Measurements from ENCODE around the gene NVL. TPM values are rescaled to one million over a fixed set of nuclear protein-coding genes. Genes with fewer than 3 reads are reported as not detected.
A peak's percentile ranks its signal among the peaks of the same experiment; 100 is the strongest.

Gene NVL
- total RNA-seq, 1 experiment from 2014 or later = 33.4 TPM

DNA sequence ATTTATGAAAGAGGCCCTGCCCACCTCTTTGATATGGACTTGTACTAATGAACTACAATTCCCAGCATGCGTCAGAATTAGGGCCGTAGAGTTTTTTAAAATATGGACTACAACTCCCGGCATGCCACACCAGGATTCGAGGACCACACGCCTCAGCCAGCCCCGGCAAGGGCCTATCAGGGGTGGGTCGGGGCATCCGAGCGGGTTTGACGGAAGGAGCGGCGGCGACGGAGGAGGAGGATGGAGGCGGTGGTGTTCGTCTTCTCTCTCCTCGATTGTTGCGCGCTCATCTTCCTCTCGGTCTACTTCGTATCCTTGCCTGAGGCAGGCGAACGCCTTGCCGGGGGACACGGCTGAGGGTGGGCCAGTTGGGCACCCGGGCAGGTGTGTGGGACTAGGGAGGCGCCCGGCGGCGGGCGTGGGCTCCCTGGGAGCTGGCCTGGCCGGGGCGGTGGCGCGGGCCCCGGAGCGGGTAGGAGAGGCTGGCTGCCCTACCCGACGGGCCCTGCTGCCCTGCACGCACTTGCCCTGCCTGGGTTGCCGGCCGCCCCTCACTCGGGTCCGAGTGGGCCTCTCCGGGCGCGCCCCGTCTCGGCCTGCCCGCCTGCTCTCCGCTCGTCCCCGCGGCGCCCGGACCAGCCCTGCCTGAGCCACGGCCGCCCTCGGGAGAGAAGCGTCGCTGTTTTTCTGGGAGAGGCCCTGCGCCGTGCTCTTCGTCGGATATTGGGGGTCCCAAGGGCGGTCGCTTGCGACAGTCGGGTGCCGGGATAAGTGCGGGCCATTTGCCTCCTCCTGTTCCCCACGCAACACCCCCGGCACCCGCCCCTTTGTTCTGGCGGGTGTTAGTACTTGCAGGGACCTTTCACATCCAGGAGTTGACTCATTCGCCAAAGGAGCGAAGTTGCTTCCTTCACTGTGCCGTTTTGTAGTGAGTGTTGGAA, 27.0 kb upstream of the NVL start, which contains the start of gene CNIH4 (continued):
- TF ChIP-seq JAZF1 (CRISPR knock-in tag; IDR thresholded peaks at IDR 0.05) = no peak
- TF ChIP-seq OVOL2 (CRISPR knock-in tag; IDR thresholded peaks at IDR 0.05; ENCODE audit: borderline replicate concordance) = no peak
- no peak for TF ChIP-seq SMAD4 (CRISPR knock-in tag; IDR thresholded peaks at IDR 0.05)
- peak; percentile 65 for TF ChIP-seq SP1 (CRISPR knock-in tag; conservative IDR thresholded peaks at IDR 0.05)
- TF ChIP-seq NR3C1 (CRISPR knock-in tag; conservative IDR thresholded peaks at IDR 0.05; ENCODE audit: low read depth) = no peak
- TF ChIP-seq FOXK1 (CRISPR knock-in tag; IDR thresholded peaks at IDR 0.05) = peak; percentile 59; the same call in 1 of the 2 replicates
- no peak for TF ChIP-seq STAT6 (CRISPR knock-in tag; conservative IDR thresholded peaks at IDR 0.05; ENCODE audit: low read depth)
- TF ChIP-seq ZNF423 (CRISPR knock-in tag; IDR thresholded peaks at IDR 0.05) = no peak
- no peak for TF ChIP-seq AR (CRISPR knock-in tag; IDR thresholded peaks at IDR 0.05)
- TF ChIP-seq ZNF219 (CRISPR knock-in tag; IDR thresholded peaks at IDR 0.05; ENCODE audit: borderline replicate concordance) = no peak; the same call in 1 of the 2 replicates
- TF ChIP-seq ZNF532 (CRISPR knock-in tag; IDR thresholded peaks at IDR 0.05; ENCODE audit: borderline replicate concordance) = no peak
- no peak for TF ChIP-seq ZNF263 (CRISPR knock-in tag; IDR thresholded peaks at IDR 0.05; ENCODE audit: low read depth)
- TF ChIP-seq ZMAT4 (CRISPR knock-in tag; IDR thresholded peaks at IDR 0.05) = no peak
- no peak for TF ChIP-seq ZBTB21 (CRISPR knock-in tag; IDR thresholded peaks at IDR 0.05; ENCODE audit: borderline replicate concordance)
- no peak for TF ChIP-seq TCF7 (CRISPR knock-in tag; IDR thresholded peaks at IDR 0.05; ENCODE audit: low read depth)
- TF ChIP-seq, protein P1, sequence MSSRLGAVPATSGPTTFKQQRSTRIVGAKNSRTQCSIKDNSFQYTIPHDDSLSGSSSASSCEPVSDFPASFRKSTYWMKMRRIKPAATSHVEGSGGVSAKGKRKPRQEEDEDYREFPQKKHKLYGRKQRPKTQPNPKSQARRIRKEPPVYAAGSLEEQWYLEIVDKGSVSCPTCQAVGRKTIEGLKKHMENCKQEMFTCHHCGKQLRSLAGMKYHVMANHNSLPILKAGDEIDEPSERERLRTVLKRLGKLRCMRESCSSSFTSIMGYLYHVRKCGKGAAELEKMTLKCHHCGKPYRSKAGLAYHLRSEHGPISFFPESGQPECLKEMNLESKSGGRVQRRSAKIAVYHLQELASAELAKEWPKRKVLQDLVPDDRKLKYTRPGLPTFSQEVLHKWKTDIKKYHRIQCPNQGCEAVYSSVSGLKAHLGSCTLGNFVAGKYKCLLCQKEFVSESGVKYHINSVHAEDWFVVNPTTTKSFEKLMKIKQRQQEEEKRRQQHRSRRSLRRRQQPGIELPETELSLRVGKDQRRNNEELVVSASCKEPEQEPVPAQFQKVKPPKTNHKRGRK (CRISPR knock-in tag; IDR thresholded peaks at IDR 0.05; ENCODE audit: borderline replicate concordance) = no peak
- TF ChIP-seq RORB (CRISPR knock-in tag; IDR thresholded peaks at IDR 0.05) = no peak
- TF ChIP-seq, protein P2, sequence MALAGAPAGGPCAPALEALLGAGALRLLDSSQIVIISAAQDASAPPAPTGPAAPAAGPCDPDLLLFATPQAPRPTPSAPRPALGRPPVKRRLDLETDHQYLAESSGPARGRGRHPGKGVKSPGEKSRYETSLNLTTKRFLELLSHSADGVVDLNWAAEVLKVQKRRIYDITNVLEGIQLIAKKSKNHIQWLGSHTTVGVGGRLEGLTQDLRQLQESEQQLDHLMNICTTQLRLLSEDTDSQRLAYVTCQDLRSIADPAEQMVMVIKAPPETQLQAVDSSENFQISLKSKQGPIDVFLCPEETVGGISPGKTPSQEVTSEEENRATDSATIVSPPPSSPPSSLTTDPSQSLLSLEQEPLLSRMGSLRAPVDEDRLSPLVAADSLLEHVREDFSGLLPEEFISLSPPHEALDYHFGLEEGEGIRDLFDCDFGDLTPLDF (CRISPR knock-in tag; IDR thresholded peaks at IDR 0.05) = no peak
- no peak for TF ChIP-seq SMAD3 (CRISPR knock-in tag; IDR thresholded peaks at IDR 0.05; ENCODE audit: borderline replicate concordance)
- no peak for TF ChIP-seq ZNF396 (CRISPR knock-in tag; IDR thresholded peaks at IDR 0.05; ENCODE audit: borderline replicate concordance)
- no peak for TF ChIP-seq GTF2I (CRISPR knock-in tag; conservative IDR thresholded peaks at IDR 0.05)
- no peak for TF ChIP-seq NFATC4 (CRISPR knock-in tag; IDR thresholded peaks at IDR 0.05)
- TF ChIP-seq HMGA2 (CRISPR knock-in tag; IDR thresholded peaks at IDR 0.05) = no peak
- TF ChIP-seq, protein P3, sequence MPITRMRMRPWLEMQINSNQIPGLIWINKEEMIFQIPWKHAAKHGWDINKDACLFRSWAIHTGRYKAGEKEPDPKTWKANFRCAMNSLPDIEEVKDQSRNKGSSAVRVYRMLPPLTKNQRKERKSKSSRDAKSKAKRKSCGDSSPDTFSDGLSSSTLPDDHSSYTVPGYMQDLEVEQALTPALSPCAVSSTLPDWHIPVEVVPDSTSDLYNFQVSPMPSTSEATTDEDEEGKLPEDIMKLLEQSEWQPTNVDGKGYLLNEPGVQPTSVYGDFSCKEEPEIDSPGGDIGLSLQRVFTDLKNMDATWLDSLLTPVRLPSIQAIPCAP (CRISPR knock-in tag; IDR thresholded peaks at IDR 0.05) = no peak
- TF ChIP-seq ZNF671 (CRISPR knock-in tag; IDR thresholded peaks at IDR 0.05) = no peak

All from WTC11 (cell line).